OCI-LY1 (cell line): Measurements from ENCODE around the gene PADI1.

Experiments
- EZH2 ChIP-seq: fragments of 200-600 bp; sonication (generic), shearing (Covaris generic); IDR thresholded peaks from 2 replicates; pipeline ENCODE4 v1.8.0; 2017; ENCODE audit warnings: borderline replicate concordance, mixed run types, mild to moderate bottlenecking, antibody characterized with exemption, low read length, moderate library complexity, mixed read lengths
- TF ChIP-seq, protein P1 (sequence below): fragments of 200-600 bp; sonication (generic), shearing (Covaris generic); IDR thresholded peaks from 2 replicates; pipeline ENCODE4 v1.5.1; 2017; ENCODE audit warnings: mild to moderate bottlenecking, antibody characterized with exemption, low read length, moderate library complexity, mixed read lengths

DNA sequence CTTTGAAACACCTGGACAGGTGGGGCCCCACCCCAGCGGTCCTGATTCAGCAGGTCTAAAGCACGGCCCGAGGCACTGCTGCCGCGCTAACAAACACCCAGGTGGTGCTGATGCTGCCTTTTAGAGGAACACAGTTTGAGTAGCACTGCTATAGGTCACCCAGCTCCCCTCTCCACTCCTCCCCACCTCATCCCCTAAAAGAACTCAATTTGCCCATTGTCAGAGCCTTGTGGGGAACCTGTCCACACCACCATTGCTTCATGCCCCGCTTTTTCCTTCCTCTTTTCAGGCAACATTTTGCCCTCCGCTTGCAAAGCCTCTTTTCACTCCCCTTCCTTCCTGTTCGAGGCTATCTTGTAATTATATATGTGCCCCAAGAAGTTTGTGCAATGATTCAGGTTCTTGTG lies 76.8 kb downstream of the PADI1 start:
- TF ChIP-seq, protein P1, sequence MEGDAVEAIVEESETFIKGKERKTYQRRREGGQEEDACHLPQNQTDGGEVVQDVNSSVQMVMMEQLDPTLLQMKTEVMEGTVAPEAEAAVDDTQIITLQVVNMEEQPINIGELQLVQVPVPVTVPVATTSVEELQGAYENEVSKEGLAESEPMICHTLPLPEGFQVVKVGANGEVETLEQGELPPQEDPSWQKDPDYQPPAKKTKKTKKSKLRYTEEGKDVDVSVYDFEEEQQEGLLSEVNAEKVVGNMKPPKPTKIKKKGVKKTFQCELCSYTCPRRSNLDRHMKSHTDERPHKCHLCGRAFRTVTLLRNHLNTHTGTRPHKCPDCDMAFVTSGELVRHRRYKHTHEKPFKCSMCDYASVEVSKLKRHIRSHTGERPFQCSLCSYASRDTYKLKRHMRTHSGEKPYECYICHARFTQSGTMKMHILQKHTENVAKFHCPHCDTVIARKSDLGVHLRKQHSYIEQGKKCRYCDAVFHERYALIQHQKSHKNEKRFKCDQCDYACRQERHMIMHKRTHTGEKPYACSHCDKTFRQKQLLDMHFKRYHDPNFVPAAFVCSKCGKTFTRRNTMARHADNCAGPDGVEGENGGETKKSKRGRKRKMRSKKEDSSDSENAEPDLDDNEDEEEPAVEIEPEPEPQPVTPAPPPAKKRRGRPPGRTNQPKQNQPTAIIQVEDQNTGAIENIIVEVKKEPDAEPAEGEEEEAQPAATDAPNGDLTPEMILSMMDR, result no peak
- no peak for TF ChIP-seq EZH2
